ENCODE data around the gene LMOD2. TPM values are rescaled to one million over a fixed set of nuclear protein-coding genes. Genes with fewer than 3 reads are reported as not detected.
A peak's percentile ranks its signal among the peaks of the same experiment; 100 is the strongest.

The LMOD2 gene
- total and polyA plus RNA-seq, 12 donors: 0.16 to 0.24 (median 0.18) TPM; not detected in 9

GRCh38 chr7:123621707-123622106, 34.0 kb upstream of the LMOD2 start:
- Histone ChIP-seq H3K9me3 (replicated peaks in 1 of 3) (no peaks in the 10 kb centered on the region), H3K27ac (no peak overlapping the region), H3K27me3 (no peaks in the 10 kb centered on the region), H3K4me1 (replicated peaks in 1 of 2) (no peaks in the 10 kb centered on the region), H3K36me3 (replicated peaks in 1 of 2) (no peaks in the 10 kb centered on the region), H3K4me3 (no peak overlapping the region)
- no peak for DNase-seq
- TF ChIP-seq POLR2A (IDR thresholded peaks at IDR 0.05) (no peak), CTCF (IDR thresholded peaks at IDR 0.05) (no peak)
- intact Hi-C loops (cut with DNase I): no loop called here
- WGBS, 4 donors: 74 to 90% (median 84%) methylated on average over 4 of the region's 4 CpGs

- intact Hi-C loops (cut with DNase I): no loop called here
- H3K4me1 ChIP-seq (replicated peaks in 1 of 2): no peaks in the 10 kb centered on the region
- H3K27me3 ChIP-seq: no peaks in the 10 kb centered on the region
- WGBS, 4 donors: 79 to 90% (median 84%) methylated on average over 6 of the region's 6 CpGs
- H3K4me3 ChIP-seq: no peak overlapping the region
- DNase-seq: no peak
- H3K27ac ChIP-seq: no peak overlapping the region
- TF ChIP-seq CTCF (IDR thresholded peaks at IDR 0.05) (no peak), POLR2A (IDR thresholded peaks at IDR 0.05) (no peak)
- no peaks in the 10 kb centered on the region for H3K36me3 ChIP-seq (replicated peaks in 1 of 2)
- no peaks in the 10 kb centered on the region for H3K9me3 ChIP-seq (replicated peaks in 1 of 3)
These were observed 32.8 kb upstream of the LMOD2 start for GRCh38 chr7:123622660-123623386.

GRCh38 chr7:123624527-123625183, 31.0 kb upstream of the LMOD2 start:
- Histone ChIP-seq H3K9me3 (replicated peaks in 1 of 3) (no peaks in the 10 kb centered on the region), H3K4me3 (no peak overlapping the region), H3K27ac (no peak overlapping the region), H3K36me3 (replicated peaks in 1 of 2) (no peaks in the 10 kb centered on the region), H3K4me1 (replicated peaks in 1 of 2) (no peaks in the 10 kb centered on the region), H3K27me3 (no peaks in the 10 kb centered on the region)
- TF ChIP-seq POLR2A (IDR thresholded peaks at IDR 0.05): no peak
- peak; percentile 15 to 53 (median 40) for TF ChIP-seq CTCF (IDR thresholded peaks at IDR 0.05)
- intact Hi-C loops (cut with DNase I): no loop called here
- DNase-seq: peak in 6 of 7 donors; percentile 22 to 78 (median 60)
- WGBS, 4 donors: 55 to 73% (median 62%) methylated on average over 12 of the region's 12 CpGs

- Histone ChIP-seq H3K9me3 (replicated peaks in 1 of 3) (no peaks in the 10 kb centered on the region), H3K4me1 (replicated peaks in 1 of 2) (no peaks in the 10 kb centered on the region), H3K36me3 (replicated peaks in 1 of 2) (no peaks in the 10 kb centered on the region), H3K27me3 (no peaks in the 10 kb centered on the region), H3K27ac (no peak overlapping the region), H3K4me3 (no peak overlapping the region)
- WGBS, 4 donors: 70 to 84% (median 82%) methylated on average over 2 of the region's 2 CpGs
- DNase-seq: no peak
- TF ChIP-seq CTCF (IDR thresholded peaks at IDR 0.05) (no peak), POLR2A (IDR thresholded peaks at IDR 0.05) (no peak)
- intact Hi-C loops (cut with DNase I): no loop called here
These were observed 30.4 kb upstream of the LMOD2 start for GRCh38 chr7:123625254-123625653.

Data from adrenal gland (tissue), 12 donors.